GM19324 (cell line): ENCODE data around the gene SNX7.
A peak's percentile ranks its signal among the peaks of the same experiment; 100 is the strongest.

Experiments
- ATAC-seq: cut with Tn5 transposase; IDR thresholded peaks from one replicate; pipeline ENCODE4 v1.9.1; 2021; ENCODE audit warnings: mild to moderate bottlenecking, moderate library complexity; ENCODE audit not compliant: unreplicated experiment, low FRiP score

Gene SNX7, protein sequence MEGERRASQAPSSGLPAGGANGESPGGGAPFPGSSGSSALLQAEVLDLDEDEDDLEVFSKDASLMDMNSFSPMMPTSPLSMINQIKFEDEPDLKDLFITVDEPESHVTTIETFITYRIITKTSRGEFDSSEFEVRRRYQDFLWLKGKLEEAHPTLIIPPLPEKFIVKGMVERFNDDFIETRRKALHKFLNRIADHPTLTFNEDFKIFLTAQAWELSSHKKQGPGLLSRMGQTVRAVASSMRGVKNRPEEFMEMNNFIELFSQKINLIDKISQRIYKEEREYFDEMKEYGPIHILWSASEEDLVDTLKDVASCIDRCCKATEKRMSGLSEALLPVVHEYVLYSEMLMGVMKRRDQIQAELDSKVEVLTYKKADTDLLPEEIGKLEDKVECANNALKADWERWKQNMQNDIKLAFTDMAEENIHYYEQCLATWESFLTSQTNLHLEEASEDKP

DNA sequence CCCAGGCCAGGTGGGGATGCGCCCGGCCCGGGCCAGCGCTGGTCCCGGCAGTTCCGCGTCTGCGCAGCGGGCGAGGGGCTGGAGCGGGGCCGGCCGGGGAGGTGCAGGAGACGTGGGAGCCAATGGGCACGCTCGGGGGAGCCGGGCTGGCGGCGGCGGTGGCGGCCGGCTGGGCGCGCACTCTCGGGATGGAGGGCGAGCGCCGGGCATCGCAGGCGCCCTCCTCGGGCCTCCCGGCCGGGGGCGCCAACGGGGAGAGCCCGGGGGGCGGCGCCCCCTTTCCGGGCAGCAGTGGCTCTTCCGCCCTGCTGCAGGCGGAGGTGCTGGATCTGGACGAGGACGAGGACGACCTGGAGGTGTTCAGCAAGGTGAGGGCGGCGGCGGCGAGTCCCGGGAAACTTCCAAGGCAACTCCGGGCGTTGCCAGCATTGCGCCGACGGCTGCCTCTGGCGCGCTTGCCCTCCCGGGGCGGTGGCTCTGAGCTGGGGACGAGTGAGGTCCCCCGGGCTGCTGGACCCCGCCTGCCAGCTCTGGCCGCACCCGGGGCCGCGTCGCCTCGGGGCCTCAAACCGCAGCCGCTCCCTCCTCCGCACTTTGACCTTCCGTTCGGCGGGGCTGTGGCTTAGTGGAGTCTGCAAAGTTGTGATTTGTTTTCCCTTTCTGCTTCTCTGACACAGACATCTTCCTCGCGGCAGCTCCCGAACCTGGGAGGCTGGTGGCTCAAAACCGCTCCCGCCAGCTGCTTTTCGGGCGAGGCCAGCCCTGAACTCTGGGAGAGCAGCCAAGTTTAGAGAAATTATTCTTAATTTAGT, at the start of gene SNX7:
Gene SNX7 (plus strand): TSS at position 178 of the 812 bp plus-strand sequence. CDS start 11 bp downstream, at position 189.
- peak; percentile 79 for ATAC-seq

GRCh38 chr1:98637316-98637715, 24.2 kb upstream of the SNX7 start:
- ATAC-seq: no peak

GRCh38 chr1:98638185-98638584, 23.3 kb upstream of the SNX7 start:
- no peak for ATAC-seq

DNA sequence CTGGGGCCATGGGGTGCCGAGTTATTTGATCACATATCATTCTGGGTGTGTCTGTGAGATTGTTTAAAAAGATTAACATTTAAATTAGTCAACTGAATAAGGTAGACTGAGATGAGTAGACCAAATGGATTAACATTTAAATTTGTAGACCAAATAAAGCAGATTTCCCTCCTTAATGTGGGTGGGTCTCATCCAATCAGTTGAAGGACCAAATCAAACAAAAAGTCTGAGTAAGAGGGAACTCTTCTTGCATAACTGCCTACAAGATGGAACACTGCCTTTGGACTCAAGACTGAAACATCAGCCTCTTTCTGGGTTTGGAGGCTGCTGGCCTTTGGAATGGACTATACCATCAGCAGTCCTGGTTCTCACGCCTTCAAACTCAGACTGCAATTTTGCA, 17.0 kb upstream of the SNX7 start:
- ATAC-seq: no peak

DNA sequence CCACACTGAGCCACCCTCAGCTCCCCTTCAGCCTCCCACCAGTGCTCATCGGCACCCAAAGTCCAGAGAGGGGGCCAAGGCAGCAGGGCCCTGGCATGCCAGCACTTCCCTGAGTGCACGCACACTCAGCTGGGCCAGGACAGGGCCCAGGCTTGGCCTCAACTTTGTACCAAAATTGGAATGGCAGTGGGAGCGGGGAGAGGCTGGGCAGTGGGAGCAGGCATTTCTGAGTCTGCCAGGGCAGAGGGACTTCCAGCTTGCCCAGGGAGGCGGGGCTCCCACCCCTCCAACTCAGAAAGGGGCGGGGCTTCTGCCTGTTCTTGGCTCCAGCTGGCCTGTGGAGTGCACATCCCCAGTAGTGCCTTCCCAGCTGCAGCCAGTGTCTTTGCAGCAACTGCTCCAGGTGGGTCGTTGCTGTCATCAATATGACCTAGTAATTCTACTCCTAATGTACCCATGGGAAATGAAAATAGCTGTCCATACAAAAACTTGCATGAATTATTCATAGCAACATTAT, 10.3 kb upstream of the SNX7 start:
- no peak for ATAC-seq

- ATAC-seq: no peak
Observed at GRCh38 chr1:98653123-98653522, 8.4 kb upstream of the SNX7 start.

DNA sequence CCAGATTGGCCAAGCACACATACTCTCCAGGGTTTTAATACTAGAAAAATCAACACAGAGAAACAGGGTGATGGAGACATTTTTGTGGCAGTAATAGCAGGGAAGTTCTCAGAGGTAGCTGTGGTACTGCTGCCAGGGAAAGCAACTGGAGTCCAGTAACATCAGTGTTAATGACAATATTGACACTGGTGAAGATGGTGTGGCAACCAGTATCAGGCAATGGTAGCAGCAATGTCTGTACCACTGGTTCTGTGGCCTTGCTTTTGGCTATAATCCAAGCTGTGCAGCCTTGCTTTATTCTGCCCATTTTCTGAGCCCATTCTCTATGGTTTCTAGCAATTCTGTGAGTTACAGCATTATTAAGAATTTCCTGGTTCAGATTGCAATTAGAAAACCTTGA, 1.6 kb upstream of the SNX7 start:
- ATAC-seq: no peak

DNA sequence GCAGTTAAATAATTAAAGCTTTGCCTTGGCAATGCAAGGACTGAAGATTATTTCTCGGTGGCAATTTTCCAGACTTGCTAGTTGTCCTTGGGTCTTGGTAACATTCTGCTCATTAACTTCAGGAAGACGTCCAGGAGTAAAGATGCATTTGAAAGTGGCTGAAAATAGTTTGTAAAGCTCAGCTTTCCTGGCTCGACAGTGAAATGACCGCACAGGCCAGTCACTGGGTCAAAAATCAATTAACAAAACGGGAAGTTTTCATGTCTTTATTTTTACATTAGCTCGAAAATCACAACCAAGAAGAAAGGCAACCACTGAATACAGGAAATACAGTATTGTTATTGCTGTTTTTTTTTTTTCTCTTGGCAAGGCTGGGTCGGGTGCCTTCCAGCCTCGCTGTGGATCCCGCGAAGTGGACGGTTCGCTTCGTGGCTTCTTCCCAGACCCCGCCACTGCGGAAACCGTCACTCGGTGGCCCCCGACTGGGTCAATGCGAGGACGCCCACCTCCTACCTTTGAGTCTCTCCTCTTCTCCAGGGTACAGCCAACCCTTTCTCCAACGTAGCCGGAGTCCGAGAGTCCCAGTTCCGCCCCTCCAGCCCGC, 479 bp upstream of the SNX7 start:
- no peak for ATAC-seq

DNA sequence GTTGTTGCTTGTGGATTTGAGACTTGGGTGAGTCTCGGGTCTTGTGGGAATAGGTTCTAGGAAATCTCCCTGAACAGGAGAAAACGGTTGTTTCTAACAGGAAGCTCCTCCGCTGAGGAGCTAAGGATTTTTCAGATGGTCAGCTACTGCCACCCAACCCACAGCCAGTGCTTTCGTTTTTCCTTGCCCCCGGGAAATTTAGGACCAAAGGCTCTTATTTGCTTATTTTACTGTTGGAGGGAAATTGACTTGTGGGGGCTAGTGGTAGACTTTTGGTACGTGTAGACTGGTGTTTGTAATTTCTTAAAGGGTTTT, 792 bp downstream of the SNX7 start:
- ATAC-seq: no peak

DNA sequence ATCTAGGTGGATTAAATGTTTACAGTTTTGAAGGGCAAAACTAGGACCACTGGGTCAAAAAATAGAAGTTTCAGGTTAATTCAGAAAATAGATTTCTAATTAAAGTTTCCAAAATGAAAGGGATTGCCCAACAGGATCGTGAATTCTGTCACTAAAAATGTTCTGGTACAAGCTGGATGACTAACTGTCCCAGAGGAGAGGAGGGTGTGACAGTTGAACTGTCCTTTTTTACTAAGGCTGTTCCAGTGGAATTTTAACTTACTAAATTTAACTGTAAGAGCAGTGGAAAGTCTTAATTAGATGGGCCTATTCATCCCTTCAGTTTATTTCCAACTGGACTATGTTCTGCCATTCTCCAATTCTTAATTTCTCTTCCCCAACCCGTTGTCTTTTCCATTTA, 7.2 kb downstream of the SNX7 start:
- ATAC-seq: no peak

DNA sequence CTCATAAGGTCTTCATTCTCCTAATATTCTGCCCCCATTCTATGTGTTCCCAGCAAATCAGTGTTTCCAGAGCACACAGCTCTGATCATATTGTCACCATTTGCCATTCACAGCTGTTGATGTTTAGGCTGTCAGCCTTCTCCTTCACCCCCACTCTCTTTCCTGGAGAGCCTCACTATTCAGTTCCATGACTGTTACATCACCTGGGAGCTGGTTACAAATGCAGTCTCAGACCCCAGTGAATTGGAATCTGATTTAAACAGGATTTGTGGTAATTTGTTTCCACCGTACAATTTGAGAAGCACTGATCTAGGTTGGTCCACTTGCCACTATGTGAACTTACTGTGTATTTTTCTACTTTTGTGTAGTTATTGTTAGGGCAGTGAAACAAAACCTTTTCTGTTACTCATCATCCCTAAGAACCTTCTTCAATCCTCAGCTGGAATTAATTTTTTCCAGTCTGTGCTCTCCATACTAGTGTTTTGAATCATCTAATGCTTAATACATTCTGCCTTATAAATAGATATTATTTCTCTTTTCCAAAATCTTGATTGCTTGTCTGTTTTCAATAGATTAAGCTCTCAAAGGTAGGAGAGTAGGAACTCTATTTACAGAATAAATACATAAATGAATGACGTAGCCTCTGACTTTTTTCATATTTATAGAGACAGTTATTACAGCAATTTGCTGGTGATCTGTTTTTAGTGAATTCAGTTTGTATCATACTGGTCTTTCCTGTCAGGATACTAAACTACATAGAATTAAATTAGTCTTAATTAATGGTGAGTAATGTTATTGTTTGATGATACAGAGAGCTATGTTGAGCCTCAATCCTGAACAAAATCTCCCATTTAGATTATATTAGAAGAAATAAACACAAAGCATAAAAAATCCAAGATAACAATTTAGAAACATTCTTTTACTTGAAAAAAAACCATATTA, 8.1 kb downstream of the SNX7 start:
- ATAC-seq: no peak

- no peak for ATAC-seq
Observed at GRCh38 chr1:98672189-98672588, 10.7 kb downstream of the SNX7 start.

DNA sequence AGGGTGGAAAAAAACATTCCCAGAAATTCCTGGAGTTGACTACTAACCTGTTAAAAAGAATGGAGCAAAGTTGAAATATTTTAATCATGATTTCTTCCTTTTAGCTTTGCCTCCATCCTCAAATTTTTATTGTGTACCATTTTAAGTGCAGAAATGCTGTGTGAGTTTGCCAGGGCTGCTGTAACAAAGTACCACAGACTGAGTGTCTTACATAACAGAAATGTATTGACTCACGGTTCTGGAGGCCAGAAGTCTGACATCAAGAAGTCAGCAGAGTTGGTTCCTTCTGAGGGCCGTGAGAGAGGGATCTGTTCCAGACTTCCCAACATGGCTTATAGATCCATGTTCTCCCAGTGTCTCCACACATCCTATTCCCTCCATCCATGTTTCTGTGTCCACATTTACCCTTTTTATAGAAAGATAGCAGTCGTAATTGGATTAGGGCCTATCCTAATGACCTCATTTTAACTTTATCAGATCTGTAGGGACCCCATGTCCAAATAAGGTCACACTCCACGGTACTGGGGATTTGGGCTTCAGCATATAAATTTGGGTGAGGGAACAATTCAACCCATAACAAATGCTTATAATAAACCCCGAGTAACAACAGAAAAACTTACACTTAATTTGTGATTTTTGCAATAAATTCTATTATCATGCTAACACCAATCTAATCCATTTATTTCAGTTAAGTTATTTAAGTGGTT, 12.7 kb downstream of the SNX7 start:
- ATAC-seq: no peak

DNA sequence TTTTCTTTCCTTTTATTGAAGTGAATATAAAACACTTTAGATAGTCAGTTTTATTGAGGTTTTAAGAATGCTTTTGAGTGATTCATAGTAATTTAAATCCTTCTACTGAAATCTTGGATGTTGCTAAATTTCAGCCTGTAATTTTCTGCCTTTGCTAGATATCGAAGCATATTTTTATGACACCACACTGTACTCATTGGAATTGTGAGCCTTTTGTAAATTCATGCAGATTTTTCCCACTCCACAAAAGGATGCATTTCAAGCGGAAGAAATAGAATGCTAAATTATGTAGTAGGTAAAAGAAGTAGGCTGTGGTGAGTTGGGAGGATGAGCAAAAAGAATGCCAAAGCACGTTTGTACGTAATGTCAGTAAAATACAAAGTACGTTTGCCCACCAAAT, 13.8 kb downstream of the SNX7 start:
- no peak for ATAC-seq

GRCh38 chr1:98677288-98677687, 15.8 kb downstream of the SNX7 start:
- no peak for ATAC-seq

DNA sequence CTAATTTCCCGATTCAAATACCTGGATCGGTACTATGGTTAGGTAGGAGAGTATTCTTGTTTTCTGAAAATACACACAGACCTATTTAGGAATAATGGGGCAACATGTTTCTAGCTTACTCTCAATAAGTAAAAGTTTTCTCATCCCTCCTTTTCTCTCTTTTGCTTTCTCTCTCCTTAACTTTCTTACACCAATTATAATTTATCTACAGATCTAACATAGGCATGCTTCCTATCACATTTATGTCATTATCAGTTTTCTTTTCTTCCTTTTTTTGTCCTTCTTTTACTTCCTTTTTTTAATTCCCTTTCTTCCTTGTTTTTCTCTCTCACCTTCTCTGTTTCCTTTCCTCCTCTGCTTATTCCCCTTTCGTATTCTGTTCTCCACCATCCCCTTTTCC, 20.3 kb downstream of the SNX7 start:
- ATAC-seq: no peak

- no peak for ATAC-seq
Observed at GRCh38 chr1:98688110-98688739, 26.7 kb downstream of the SNX7 start.

DNA sequence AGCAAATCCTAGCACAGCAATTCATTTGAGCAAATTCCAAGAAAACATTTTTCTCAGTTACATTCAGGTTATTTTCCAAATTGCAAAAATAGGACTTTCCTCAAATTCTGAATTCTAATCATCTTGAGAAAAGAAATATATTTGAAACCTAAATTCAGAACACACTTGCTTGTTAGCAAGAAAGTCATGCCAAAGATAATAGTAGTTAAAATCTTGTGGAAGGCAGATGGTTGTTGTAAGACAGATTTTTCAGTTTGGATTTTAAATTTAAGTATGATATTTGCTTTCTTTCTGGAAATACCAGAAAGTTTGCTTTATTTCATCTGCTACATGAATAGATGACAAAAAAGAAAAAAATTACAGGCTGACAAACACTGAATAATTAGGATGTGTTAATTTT, 29.1 kb downstream of the SNX7 start:
- ATAC-seq: no peak

GRCh38 chr1:98692482-98692881, 31.0 kb downstream of the SNX7 start:
- no peak for ATAC-seq
